HG03025 (cell line): ENCODE data around the gene OR5A1.
"Not testable (repeated sequence)": the region's sequence is repeated elsewhere in the genome, so short reads cannot be mapped to it uniquely, and the experiment has no call there.

Source experiments
- ATAC-seq: cut with Tn5 transposase; IDR thresholded peaks from one replicate; pipeline ENCODE4 v1.9.1; 2021; ENCODE audit warnings: mild to moderate bottlenecking, moderate library complexity; ENCODE audit not compliant: unreplicated experiment, low FRiP score

The OR5A1 gene

DNA sequence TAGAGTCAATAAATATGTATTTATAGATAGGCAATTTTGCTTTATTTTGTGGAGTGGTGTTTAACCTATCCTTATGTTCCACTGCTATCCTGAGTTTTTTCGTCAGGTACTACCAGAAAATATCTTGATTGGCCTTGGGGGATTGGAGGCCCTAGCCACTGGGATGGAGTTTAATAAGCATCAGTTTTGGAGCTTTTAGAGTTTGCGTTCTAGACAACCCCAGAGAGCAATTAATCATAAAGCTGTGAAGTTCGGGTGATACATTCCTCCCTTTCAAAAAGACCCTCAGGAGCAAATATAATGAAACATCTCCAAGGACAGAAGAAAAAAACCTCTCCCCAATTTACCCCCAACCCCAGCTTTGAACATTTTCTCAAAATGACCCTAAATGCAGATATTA, at the start of gene OR5A1:
TSS of gene OR5A1 (plus strand) at position 301 of the 400 bp plus-strand sequence. CDS start 6,700 bp downstream, outside the sequence.
- no peak for ATAC-seq

DNA sequence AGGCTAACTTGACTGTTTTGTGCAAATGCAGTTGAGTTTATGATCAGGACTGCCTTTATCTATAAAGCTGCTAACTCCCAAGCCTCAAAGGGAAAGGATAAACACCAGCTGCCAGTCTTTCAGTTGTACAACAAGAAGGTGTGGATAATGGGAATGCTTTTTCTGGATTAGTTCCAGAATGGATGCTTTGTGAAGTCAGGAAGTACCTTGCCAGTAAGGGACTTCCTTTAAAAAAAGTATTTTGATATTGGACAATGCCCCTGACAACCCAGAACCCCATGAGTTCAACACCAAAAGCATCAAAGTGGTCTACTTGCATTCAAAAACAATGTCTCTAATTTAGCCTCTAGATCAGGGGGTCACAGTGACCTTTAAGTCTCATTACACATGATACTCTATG, 42.1 kb upstream of the OR5A1 start:
- ATAC-seq: no peak

GRCh38 chr11:59400461-59401261, 35.6 kb upstream of the OR5A1 start:
- no peak for ATAC-seq

- no peak for ATAC-seq
These were observed 35.1 kb upstream of the OR5A1 start for GRCh38 chr11:59401262-59401552.

DNA sequence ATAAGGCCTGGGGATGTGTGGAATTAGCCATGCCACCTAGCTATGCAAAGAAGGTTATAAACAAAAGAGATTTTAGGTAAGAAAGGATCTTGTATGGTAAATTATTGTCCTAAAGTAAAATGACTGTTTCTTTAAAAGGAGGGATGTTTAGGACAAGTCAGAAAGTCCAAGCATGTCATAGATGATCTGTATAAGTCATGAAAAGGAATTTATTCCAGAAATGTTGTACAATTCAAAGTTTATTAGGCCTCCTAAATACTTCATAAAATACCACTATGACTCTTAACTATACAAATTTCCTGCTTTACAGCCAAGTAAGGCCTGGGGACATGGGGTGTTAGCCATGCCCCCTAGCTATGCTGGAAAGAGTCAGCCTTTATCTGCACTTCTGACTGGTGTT, 32.7 kb upstream of the OR5A1 start:
- ATAC-seq: no peak

GRCh38 chr11:59413646-59414045, 22.6 kb upstream of the OR5A1 start:
- no peak for ATAC-seq

GRCh38 chr11:59415111-59415510, 21.2 kb upstream of the OR5A1 start:
- ATAC-seq: no peak

GRCh38 chr11:59416613-59417012, 19.7 kb upstream of the OR5A1 start:
- ATAC-seq: no peak

GRCh38 chr11:59417023-59417422, 19.2 kb upstream of the OR5A1 start:
- no peak for ATAC-seq

GRCh38 chr11:59418156-59418555, 18.1 kb upstream of the OR5A1 start:
- ATAC-seq: no peak

DNA sequence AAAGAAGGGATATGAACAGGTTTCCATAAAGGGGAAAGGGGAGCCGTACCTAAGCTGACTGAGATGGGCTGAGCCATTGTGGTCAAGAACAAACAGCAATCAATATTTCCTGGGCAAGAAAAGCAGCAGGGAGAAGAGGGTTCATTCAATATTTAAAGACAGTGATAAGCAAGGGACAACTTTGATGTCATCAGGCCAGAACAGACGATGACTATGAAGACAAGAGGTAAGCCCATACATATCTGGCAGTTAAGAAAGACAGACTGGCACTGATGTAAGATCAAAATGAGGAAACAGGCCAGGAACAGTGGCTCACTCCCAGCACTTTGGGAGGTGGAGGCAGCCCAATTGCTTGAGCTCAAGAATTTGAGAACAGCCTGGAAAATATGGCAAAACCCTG, 12.4 kb upstream of the OR5A1 start:
- no peak for ATAC-seq

GRCh38 chr11:59425131-59425530, 11.1 kb upstream of the OR5A1 start:
- ATAC-seq: no peak

GRCh38 chr11:59426361-59427067, 9.8 kb upstream of the OR5A1 start, which contains the start of gene OR5A2:
Gene OR5A2, minus strand, starts transcription at chr11:59426413. Its CDS starts 3,460 bp downstream, at chr11:59422953.
- no peak for ATAC-seq

- ATAC-seq: no peak
These were observed 9.2 kb upstream of the OR5A1 start for GRCh38 chr11:59427068-59427382.

DNA sequence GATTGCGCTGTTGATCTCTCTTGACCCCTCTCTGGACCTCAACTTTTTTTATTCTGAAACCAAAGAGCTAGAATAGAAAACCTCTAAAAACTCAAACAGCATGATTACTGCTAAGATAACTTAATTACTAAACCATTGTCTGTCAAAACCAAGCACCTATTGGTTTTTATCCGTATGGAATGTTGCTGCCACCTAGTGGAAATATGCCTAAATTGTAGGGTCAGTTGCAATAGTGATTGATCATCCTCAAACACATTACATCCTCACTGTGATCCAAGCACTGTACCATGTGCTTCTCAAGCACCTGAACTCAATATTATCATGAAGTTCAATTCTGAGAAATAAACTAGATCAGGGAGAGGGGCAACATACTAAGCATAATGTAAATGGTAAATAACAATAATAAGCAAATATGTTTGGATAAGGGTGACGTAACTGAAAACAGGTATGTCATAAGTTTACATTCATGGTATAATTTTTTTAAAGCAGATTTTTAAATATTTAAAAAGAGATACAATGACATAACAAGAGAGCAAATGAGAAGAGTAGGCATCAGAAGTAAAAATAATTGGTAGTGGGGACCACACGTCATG, 6.2 kb upstream of the OR5A1 start:
- ATAC-seq: no peak

DNA sequence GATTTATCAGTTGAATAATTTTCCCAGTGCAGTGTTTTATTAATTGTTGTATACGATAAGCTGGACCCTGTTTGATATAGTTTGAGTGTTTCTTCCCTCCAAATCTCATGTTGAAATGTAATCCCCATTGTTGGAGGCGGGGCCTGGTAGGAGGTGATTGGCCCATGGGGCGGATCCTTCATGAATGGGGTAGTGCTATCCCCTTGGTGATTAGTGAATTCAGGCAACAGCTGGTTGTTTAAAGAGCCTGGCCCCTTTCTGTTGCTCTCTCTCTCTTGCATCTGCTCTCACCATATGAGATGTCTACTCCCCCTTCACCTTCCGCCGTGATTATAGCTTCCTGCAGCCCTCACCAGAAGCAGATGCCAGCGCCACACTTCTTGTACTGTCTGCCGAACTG, 1.5 kb downstream of the OR5A1 start:
- ATAC-seq: no peak

- not testable (repeated sequence) for ATAC-seq
These were observed 9.4 kb downstream of the OR5A1 start for GRCh38 chr11:59445624-59446023.

- ATAC-seq: no peak
These were observed 12.2 kb downstream of the OR5A1 start for GRCh38 chr11:59448484-59448883.

DNA sequence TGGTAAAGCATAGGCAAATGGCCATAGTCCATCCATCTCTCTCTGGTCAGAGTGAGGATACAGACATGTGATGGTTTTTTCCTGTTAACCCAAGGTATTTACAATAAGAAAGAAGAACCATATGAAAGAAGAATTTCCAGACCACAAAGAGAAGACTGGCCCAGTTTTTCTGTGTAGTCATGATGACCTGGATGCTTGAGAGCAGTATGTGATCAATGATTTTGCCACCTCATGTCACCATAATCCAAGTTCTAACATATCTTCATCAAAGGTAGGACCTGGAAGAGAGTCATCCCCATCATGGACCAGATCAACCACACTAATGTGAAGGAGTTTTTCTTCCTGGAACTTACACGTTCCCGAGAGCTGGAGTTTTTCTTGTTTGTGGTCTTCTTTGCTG, 20.4 kb downstream of the OR5A1 start, which contains the start of gene OR4D6:
TSS of gene OR4D6 (plus strand) at position 301 of the 400 bp plus-strand sequence. CDS start at position 301, 0 bp downstream.
- no peak for ATAC-seq

GRCh38 chr11:59459916-59460315, 23.6 kb downstream of the OR5A1 start:
- ATAC-seq: no peak

- ATAC-seq: no peak
These were observed 26.9 kb downstream of the OR5A1 start for GRCh38 chr11:59463190-59463641.

DNA sequence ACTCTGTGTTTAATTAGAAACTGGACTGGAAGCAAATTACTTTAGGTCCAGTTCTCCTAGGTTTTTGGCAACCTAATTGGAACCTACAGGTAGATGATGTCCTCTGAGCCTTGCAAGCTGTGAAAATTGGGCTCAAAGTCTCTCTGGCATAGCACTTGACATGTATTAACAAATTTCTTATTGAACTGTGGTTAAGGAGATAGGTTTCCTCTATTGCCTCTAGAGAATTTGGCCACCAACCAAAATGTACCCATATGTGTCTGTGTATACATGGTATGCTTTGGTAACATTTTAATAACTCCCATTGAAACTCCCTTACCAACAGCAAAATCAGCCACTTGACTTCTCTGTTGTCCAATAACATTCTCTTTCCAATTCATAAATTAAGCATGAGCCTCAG, 36.7 kb downstream of the OR5A1 start, which contains the start of gene OR4D10:
TSS of gene OR4D10 (plus strand) at position 301 of the 400 bp plus-strand sequence. CDS start 4,115 bp downstream, outside the sequence.
- no peak for ATAC-seq
